Measurements from ENCODE around the gene GABARAPL2. TPM values are rescaled to one million over a fixed set of nuclear protein-coding genes. Genes with fewer than 3 reads are reported as not detected.

The GABARAPL2 gene
- total RNA-seq, 1 experiment from 2014 or later: 76.9 TPM

DNA sequence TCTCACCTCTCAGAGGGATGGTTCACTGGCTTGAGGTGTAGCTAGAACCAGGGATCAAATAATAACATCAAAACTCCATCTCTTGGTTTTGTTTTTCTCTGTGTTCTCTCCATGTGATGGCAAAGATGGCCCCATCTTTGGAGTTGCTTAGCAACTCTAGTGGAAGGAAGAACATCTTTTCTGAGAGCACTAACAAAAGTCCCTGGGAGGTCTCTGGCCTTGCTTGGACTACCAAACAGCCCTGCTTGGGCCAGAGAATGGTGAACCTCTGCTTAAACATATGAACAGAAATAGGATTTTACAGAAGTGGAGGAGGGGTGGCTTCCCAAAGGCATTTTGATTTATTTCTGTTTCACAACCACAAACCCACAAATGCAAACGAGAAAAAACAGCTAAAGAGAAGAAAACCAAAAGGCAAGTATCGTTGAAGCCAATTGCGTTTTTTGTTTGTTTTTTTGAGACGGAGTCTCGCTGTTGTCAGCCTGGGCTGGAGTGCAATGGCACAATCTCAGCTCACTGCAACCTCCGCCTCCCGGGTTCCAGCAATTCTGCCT is 13.2 kb downstream of the GABARAPL2 start:
- ATAC-seq (no peak), DNase-seq (ENCODE audit: low read depth, low spot score) (no peak)
- no TSS peak for BruUV-seq (replicated peaks)
- H3K9me2 ChIP-seq (ENCODE audit: insufficient read depth): no peaks in the 10 kb centered on the region
- RAD21 ChIA-PET (ENCODE audit: low non-redundant PET in 1 of 2, low total read pairs in 2 of 2, uncharacterized antibody in 2 of 2, unreplicated experiment in 2 of 2): no interaction called here
- no peaks in the 10 kb centered on the region for H4K20me1 ChIP-seq (ENCODE audit: insufficient read depth)
- CTCF ChIA-PET: no interaction called here
- H3K27me3 ChIP-seq (ENCODE audit: insufficient read depth, low read length): no peaks in the 10 kb centered on the region
- H3K9ac ChIP-seq (ENCODE audit: low read length): no peak overlapping the region
- no peak overlapping the region for H3K4me3 ChIP-seq (replicated peaks in 1 of 2; ENCODE audit: low read depth in 1 of 2, low read length in 2 of 2)
- H3K9me3 ChIP-seq (ENCODE audit: control insufficient read depth in 1 of 2, insufficient read depth in 1 of 2, low read depth in 1 of 2, low read length in 2 of 2): no peaks in the 10 kb centered on the region
- no peak overlapping the region for H3K4me2 ChIP-seq (ENCODE audit: low read length)
- peaks cover 15 to 20% of the 10 kb centered on the region in 2 experiments; a peak in 3 of 4 replicates for H3K36me3 ChIP-seq (ENCODE audit: control insufficient read depth in 1 of 2, insufficient read depth in 2 of 2, low read length in 2 of 2)
- H2AFZ ChIP-seq (ENCODE audit: low read depth, low read length, poor library complexity, severe bottlenecking): no peak overlapping the region
- H3K79me2 ChIP-seq (ENCODE audit: insufficient read depth, low read length): no peaks in the 10 kb centered on the region
- POLR2A ChIA-PET: no interaction called here
- H3K4me1 ChIP-seq (ENCODE audit: control insufficient read depth in 1 of 2, insufficient read depth in 2 of 2, low read length in 2 of 2): no peaks in the 10 kb centered on the region
- H3K27ac ChIP-seq (ENCODE audit: low read depth, low read length): no peak overlapping the region
- TF ChIP-seq JUND (IDR thresholded peaks at IDR 0.05) (no peak), SP1 (IDR thresholded peaks at IDR 0.05; ENCODE audit: low read depth) (no peak), EZH2 (IDR thresholded peaks at IDR 0.05) (no peak), CBX3 (IDR thresholded peaks at IDR 0.05; ENCODE audit: low read depth) (no peak), CEBPB (IDR thresholded peaks at IDR 0.05; ENCODE audit: low read depth) (no peak), ZNF274 (IDR thresholded peaks at IDR 0.05; ENCODE audit: low read depth, low read length) (no peak), SIN3A (IDR thresholded peaks at IDR 0.05; ENCODE audit: low read depth) (no peak), SRF (IDR thresholded peaks at IDR 0.05; ENCODE audit: low read depth) (no peak)
- TF ChIP-seq, protein P1, sequence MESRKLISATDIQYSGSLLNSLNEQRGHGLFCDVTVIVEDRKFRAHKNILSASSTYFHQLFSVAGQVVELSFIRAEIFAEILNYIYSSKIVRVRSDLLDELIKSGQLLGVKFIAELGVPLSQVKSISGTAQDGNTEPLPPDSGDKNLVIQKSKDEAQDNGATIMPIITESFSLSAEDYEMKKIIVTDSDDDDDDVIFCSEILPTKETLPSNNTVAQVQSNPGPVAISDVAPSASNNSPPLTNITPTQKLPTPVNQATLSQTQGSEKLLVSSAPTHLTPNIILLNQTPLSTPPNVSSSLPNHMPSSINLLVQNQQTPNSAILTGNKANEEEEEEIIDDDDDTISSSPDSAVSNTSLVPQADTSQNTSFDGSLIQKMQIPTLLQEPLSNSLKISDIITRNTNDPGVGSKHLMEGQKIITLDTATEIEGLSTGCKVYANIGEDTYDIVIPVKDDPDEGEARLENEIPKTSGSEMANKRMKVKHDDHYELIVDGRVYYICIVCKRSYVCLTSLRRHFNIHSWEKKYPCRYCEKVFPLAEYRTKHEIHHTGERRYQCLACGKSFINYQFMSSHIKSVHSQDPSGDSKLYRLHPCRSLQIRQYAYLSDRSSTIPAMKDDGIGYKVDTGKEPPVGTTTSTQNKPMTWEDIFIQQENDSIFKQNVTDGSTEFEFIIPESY (IDR thresholded peaks at IDR 0.05; ENCODE audit: extremely low read depth, insufficient replicate concordance, low read length): no peak
- TF ChIP-seq, protein P2, sequence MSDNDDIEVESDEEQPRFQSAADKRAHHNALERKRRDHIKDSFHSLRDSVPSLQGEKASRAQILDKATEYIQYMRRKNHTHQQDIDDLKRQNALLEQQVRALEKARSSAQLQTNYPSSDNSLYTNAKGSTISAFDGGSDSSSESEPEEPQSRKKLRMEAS (IDR thresholded peaks at IDR 0.05): no peak
- TF ChIP-seq, protein P3, sequence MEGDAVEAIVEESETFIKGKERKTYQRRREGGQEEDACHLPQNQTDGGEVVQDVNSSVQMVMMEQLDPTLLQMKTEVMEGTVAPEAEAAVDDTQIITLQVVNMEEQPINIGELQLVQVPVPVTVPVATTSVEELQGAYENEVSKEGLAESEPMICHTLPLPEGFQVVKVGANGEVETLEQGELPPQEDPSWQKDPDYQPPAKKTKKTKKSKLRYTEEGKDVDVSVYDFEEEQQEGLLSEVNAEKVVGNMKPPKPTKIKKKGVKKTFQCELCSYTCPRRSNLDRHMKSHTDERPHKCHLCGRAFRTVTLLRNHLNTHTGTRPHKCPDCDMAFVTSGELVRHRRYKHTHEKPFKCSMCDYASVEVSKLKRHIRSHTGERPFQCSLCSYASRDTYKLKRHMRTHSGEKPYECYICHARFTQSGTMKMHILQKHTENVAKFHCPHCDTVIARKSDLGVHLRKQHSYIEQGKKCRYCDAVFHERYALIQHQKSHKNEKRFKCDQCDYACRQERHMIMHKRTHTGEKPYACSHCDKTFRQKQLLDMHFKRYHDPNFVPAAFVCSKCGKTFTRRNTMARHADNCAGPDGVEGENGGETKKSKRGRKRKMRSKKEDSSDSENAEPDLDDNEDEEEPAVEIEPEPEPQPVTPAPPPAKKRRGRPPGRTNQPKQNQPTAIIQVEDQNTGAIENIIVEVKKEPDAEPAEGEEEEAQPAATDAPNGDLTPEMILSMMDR (IDR thresholded peaks at IDR 0.05 in 2 of 3, conservative IDR thresholded peaks at IDR 0.05 in 1 of 3; ENCODE audit: borderline replicate concordance in 1 of 3, insufficient read depth in 1 of 3, low read depth in 2 of 3, low read length in 2 of 3): no peak
- intact Hi-C loops (cut with micrococcal nuclease): no loop called here

Measured in HCT116 (cell line).